GM12878 (cell line): Measurements from ENCODE around the gene PIGQ.

Source experiments
- CREB1 ChIP-seq: IDR thresholded peaks from 2 replicates; pipeline ENCODE4 v1.6.1; 2012; ENCODE audit warnings: low read depth, mild to moderate bottlenecking, inconsistent platforms
- E2F4 ChIP-seq: IDR thresholded peaks from 2 replicates; pipeline ENCODE4 v1.6.1; 2012; ENCODE audit warnings: low read depth, low read length, improper control_type of control experiment
- HDGF ChIP-seq: fragments of 450-650 bp; IDR thresholded peaks from 2 replicates; pipeline ENCODE4 v1.6.1; 2016; ENCODE audit warnings: antibody characterized with exemption
- POLR2A ChIP-seq: IDR thresholded peaks from 2 replicates; pipeline ENCODE4 v1.6.1; 2011; ENCODE audit warnings: low read depth, mild to moderate bottlenecking, low read length
- SIN3A ChIP-seq: IDR thresholded peaks from 2 replicates; pipeline ENCODE4 v1.6.1; 2012; ENCODE audit warnings: low read depth, low read length, improper control_type of control experiment

DNA sequence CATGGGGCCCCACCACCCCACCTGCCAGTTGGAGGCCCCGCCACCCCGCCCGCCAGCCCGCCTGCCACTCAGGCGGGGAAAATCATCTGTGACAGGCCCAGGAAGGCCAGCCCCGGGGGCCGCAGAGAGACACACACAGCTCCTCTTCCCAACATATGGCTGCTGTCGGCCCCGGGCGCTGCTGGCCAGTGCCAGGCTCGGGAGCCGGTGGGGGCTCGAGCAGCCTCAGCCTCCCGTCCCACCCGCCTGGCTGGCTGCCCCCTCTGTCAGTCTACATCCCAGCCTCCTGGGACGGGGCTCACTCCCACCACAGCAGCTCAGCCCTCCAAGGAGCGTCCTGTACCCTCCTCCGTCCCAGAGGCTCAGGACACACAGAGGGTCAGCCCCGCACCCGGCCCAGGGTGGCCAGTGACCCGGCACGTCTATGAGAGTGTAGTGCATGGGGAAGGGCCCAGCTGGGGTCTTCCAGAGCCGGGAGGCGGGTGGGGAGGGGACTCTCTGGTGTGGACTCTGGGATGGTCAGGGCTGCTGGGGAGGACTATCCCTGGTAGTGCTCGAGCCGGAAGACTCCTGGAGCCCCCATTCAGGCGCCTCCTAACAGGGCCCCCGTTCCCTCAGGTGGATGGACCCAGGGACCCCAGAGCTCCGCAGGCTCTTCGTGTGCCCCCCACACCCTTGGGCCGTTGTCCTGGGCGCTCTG is 13.1 kb upstream of the PIGQ start:
- TF ChIP-seq HDGF = no peak
- no peak for TF ChIP-seq E2F4
- TF ChIP-seq SIN3A = no peak
- no peak for TF ChIP-seq POLR2A
- no peak for TF ChIP-seq CREB1
